Right cardiac atrium (tissue), 5 donors: ENCODE data around the gene AMPD3. TPM values are rescaled to one million over a fixed set of nuclear protein-coding genes. Genes with fewer than 3 reads are reported as not detected.
A peak's percentile ranks its signal among the peaks of the same experiment; 100 is the strongest.

ENCODE experiments used
- ATAC-seq, 2 donors: fragments of 200-7000 bp; cut with Tn5 transposase; one replicate each; pipeline versions ENCODE4 v1.8.0 to v1.9.1; 2020; ENCODE audit warnings: moderate library complexity in 2 of 2, mild to moderate bottlenecking in 1 of 2
- DNase-seq, 3 donors: peaks; one replicate each; pipeline ENCODE4 v3.0.0-alpha.2; 2020
- H3K27ac ChIP-seq: one replicate; pipeline ENCODE4 v1.5.1; 2013; ENCODE audit warnings: mild to moderate bottlenecking, low read length, control low read depth, moderate library complexity
- H3K27me3 ChIP-seq: one replicate; pipeline ENCODE4 v1.6.1; 2013; ENCODE audit not compliant: control insufficient read depth, insufficient read depth
- H3K4me1 ChIP-seq: one replicate; pipeline ENCODE4 v1.6.1; 2013; ENCODE audit warnings: low read length; ENCODE audit not compliant: control insufficient read depth, insufficient read depth
- H3K4me3 ChIP-seq: one replicate; pipeline ENCODE4 v1.5.1; 2013; ENCODE audit warnings: low read length, control low read depth
- H3K9me3 ChIP-seq: one replicate; pipeline ENCODE4 v1.6.1; 2013; ENCODE audit warnings: low read length; ENCODE audit not compliant: control insufficient read depth
- WGBS: extraction: QIAGEN DNeasy Blood & Tissue Kit; methylation state at CpG from one replicate; pipeline ENCODE4 v1.1.7; 2013; 5-methylcytosine and 5-hydroxymethylcytosine counted together
- intact Hi-C, 4 donors: fragments of 100-400 bp; cut with DNase I; formaldehyde crosslinking; loops; one replicate each; pipeline versions ENCODE4 v1.11.0 to v1.14.0; 2022 to 2023
- polyA plus RNA-seq: library from polyadenylated mRNA; stranded (reverse); fragments of 200-250 nt; gene quantifications from one replicate; pipeline ENCODE4 v1.2.3, GENCODE V29; 2013
- total RNA-seq, 4 donors: library from RNA; stranded (reverse); fragmentation: NEBNext Ultra II Directional; extraction: Animal tissue kit (Norgen Biotek cat#: 25700); gene quantifications; one replicate each; pipeline ENCODE4 v1.2.1, GENCODE V29; 2021
- donor health status: healthy with polysubstance abuse.
- donor health status: DM: no; HTN: yes; CAD: no.
- donor health status: DM: no; HTN: no; CAD: no.
- donor health status: DM: no; HTN: yes; CAD: no; lungs with severe emphysema.
- donor health status: DM: yes; HTN: yes; CAD: no.

The AMPD3 gene
- total and polyA plus RNA-seq, 5 donors: 3.5 to 10.8 (median 7.6) TPM

DNA sequence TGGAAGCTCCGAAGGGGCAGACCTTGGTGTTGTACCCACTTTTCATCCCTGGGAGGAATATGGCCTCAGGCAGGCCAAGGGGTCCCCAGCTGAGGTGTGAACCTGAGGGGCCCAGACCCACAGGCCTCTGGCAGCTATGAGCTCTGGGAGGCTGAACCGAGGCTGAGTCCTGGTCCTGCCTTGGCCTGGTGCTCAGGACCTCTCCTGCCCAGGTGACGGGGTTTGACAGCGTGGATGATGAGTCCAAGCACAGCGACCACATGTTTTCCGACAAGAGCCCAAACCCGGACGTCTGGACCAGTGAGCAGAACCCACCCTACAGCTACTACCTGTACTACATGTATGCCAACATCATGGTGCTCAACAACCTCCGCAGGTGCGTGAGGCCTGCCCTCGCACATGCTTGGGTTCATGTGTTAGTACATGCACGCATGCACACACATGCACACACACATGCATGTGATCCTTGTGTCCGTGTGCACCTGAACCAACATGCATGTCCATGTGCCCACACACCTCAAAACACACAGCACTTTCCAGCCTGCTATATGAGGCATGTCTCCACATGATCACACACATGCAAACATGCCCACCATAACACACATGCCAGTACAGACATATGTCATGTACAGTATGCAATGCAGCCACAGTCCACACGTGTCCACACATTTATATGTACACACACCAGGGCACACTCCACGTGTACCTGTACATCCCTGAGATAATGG, 45.0 kb downstream of the AMPD3 start:
- WGBS: 94% methylated on average over 15 of the region's 15 CpGs
- Histone ChIP-seq H3K4me1 (no peaks in the 10 kb centered on the region), H3K9me3 (no peaks in the 10 kb centered on the region), H3K4me3 (no peak overlapping the region), H3K27me3 (no peaks in the 10 kb centered on the region), H3K27ac (no peak overlapping the region)
- DNase-seq (no peak), ATAC-seq (no peak)
- intact Hi-C loops: no loop called here

DNA sequence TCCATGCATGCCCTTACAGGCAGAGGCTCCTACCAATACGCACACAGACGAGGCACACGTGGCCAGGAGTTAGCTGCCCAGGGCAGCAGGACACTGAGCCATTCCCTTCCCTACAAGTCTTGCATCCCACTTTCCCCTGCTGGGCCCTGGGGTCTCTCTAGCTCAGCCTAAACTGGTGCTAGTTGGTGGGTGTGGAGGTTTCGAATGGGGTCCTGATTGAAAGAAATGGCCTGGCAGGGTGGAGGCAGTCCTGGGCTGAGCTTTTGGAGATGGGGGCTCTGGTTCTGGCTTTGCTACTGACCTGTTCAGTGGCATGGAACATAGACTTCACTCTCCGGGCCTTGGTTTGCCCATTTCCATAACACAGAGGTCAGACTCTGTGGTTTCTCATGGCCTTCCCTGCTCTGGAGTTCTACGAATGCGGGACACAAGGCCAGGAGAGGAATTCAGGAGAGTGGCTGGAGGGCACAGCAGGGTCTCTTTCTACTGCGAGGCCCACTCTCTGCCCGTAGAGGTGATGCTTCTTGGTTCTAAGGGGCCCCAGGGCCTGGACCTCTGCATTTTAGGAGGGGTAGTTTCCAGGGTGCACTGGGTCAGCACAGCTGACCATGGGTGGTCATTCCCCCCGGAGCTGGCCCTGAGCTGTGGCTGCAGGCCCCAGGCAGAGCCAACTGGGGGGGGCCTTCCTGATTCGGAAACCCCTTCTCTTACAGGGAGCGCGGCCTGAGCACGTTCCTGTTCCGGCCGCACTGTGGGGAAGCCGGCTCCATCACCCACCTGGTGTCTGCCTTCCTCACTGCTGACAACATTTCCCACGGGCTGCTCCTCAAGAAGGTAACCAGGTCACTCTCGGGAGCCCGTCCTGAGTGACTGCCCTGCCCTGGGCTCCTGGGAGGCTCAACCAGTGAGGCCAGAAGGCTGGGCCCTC, 46.0 kb downstream of the AMPD3 start:
- 95% methylated on average over 20 of the region's 20 CpGs for WGBS
- intact Hi-C loops: no loop called here
- no peak for DNase-seq
- H3K4me1 ChIP-seq: no peaks in the 10 kb centered on the region
- no peaks in the 10 kb centered on the region for H3K9me3 ChIP-seq
- H3K27me3 ChIP-seq: no peaks in the 10 kb centered on the region
- no peak overlapping the region for H3K4me3 ChIP-seq
- no peak for ATAC-seq
- H3K27ac ChIP-seq: no peak overlapping the region

DNA sequence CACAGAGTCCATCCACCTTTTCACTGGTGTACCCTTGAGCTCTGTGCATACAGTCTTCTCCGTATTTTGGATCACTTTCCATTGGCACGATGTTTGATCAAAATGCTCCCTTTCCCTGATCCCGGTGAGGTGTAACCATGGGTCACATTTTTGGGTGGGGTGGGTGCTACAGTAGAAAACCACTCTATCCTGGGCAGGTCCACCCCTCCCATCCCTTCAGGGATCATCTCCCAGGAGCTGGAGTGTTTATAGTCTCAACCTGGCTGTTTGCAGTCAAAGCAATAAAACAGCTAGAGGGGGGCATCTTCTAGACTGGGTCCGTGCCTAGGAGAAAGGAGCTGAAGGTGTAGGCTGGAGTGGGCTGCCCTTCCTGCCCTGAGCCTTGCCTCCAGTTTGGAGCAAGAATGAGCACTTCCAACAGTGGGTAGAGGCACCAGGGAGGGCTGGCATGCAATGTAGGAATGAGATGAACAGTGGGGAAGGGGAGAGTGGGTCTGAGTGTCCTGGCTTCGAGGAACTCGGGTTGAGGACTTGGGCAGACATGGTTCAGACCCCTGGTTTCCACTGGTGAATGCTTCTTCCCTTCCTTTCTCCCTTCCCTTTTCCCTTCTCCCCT, 47.1 kb downstream of the AMPD3 start:
- Histone ChIP-seq H3K4me1 (no peaks in the 10 kb centered on the region), H3K4me3 (no peak overlapping the region), H3K27ac (no peak overlapping the region), H3K9me3 (no peaks in the 10 kb centered on the region), H3K27me3 (no peaks in the 10 kb centered on the region)
- ATAC-seq (no peak), DNase-seq (no peak)
- intact Hi-C loops: no loop called here
- WGBS: 95% methylated on average over 6 of the region's 6 CpGs

DNA sequence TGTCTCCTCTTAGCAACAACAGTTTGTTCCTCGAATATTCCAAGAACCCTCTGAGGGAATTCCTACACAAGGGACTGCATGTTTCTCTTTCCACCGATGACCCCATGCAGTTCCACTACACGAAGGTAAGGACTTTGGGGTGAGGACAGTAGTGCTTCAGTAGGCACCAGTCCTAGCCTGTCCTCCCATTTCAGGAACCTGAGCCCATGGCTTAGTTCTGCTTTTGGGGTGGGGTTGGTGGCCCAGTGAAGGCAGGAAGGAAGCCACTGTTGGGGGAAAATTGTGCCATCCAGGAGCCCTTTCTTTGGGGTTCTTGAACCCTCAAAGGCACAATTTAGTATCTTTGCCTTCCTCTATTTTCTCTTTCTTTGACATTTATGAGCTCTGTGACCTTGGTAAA, 47.7 kb downstream of the AMPD3 start:
- no peak overlapping the region for H3K4me3 ChIP-seq
- H3K27ac ChIP-seq: no peak overlapping the region
- intact Hi-C loops: no loop called here
- H3K9me3 ChIP-seq: no peaks in the 10 kb centered on the region
- no peaks in the 10 kb centered on the region for H3K27me3 ChIP-seq
- 84% methylated on average over 3 of the region's 3 CpGs for WGBS
- ATAC-seq (peak; percentile 39 to 50), DNase-seq (no peak)
- no peaks in the 10 kb centered on the region for H3K4me1 ChIP-seq

- no peak overlapping the region for H3K4me3 ChIP-seq
- H3K27me3 ChIP-seq: no peaks in the 10 kb centered on the region
- H3K9me3 ChIP-seq: no peaks in the 10 kb centered on the region
- intact Hi-C loops: no loop called here
- DNase-seq (no peak), ATAC-seq (peak in 1 of 2 donors; percentile 46)
- 87% methylated on average over 2 of the region's 2 CpGs for WGBS
- no peak overlapping the region for H3K27ac ChIP-seq
- H3K4me1 ChIP-seq: no peaks in the 10 kb centered on the region
Observed at GRCh38 chr11:10503221-10503620, 48.2 kb downstream of the AMPD3 start.

- Histone ChIP-seq H3K4me1 (no peaks in the 10 kb centered on the region), H3K27ac (no peak overlapping the region), H3K27me3 (no peaks in the 10 kb centered on the region), H3K9me3 (no peaks in the 10 kb centered on the region), H3K4me3 (no peak overlapping the region)
- intact Hi-C loops: no loop called here
- DNase-seq (peak in 1 of 3 donors; percentile 56), ATAC-seq (no peak)
- WGBS: 78% methylated on average over 5 of the region's 5 CpGs
Observed at GRCh38 chr11:10503777-10504480, 48.9 kb downstream of the AMPD3 start.

- Histone ChIP-seq H3K9me3 (no peaks in the 10 kb centered on the region), H3K27me3 (no peaks in the 10 kb centered on the region), H3K4me3 (no peak overlapping the region), H3K4me1 (no peaks in the 10 kb centered on the region), H3K27ac (no peak overlapping the region)
- WGBS: 95% methylated on average over 11 of the region's 11 CpGs
- intact Hi-C loops: no loop called here
- ATAC-seq (no peak), DNase-seq (no peak)
Observed at GRCh38 chr11:10504490-10504889, 49.4 kb downstream of the AMPD3 start.

GRCh38 chr11:10505278-10506007, 50.4 kb downstream of the AMPD3 start:
- DNase-seq (no peak), ATAC-seq (no peak)
- no peaks in the 10 kb centered on the region for H3K27me3 ChIP-seq
- no peaks in the 10 kb centered on the region for H3K4me1 ChIP-seq
- intact Hi-C loops: no loop called here
- no peak overlapping the region for H3K4me3 ChIP-seq
- no peaks in the 10 kb centered on the region for H3K9me3 ChIP-seq
- H3K27ac ChIP-seq: no peak overlapping the region
- 77% methylated on average over 6 of the region's 6 CpGs for WGBS

DNA sequence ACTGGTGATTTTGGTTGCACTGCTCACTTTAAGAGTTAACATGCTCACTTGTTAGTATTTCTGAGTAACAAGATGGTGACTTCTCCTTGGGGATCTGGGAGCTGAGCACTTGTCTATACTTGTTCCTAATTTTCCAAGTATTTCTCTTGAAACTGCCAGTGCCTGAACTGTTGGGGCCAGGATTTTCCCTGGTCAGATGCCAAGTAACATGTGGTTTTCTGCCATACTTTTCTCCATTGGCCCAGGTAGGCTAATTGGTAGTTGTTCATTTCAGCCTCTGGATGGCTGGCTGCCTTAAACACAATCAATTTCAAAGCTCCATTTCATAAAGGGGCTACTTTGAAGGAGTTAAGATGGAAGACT, 50.9 kb downstream of the AMPD3 start:
- Histone ChIP-seq H3K27ac (no peak overlapping the region), H3K4me3 (no peak overlapping the region), H3K4me1 (no peaks in the 10 kb centered on the region), H3K27me3 (no peaks in the 10 kb centered on the region), H3K9me3 (no peaks in the 10 kb centered on the region)
- no peak for ATAC-seq
- DNase-seq: no peak
- intact Hi-C loops: no loop called here

GRCh38 chr11:10511181-10511621, 56.1 kb downstream of the AMPD3 start:
- intact Hi-C loops: loop anchor here in 2 of 4 donors (10.0 kb wide), 1 partner anchor 224 kb away; no protein-coding TSS in a partner anchor
- H3K4me1 ChIP-seq: no peaks in the 10 kb centered on the region
- H3K27ac ChIP-seq: no peak overlapping the region
- H3K9me3 ChIP-seq: no peaks in the 10 kb centered on the region
- H3K27me3 ChIP-seq: no peaks in the 10 kb centered on the region
- no peak overlapping the region for H3K4me3 ChIP-seq
- ATAC-seq (no peak), DNase-seq (no peak)
- 89% methylated on average over 10 of the region's 10 CpGs for WGBS
